Measurements from ENCODE around the gene UPF1. TPM values are rescaled to one million over a fixed set of nuclear protein-coding genes. Genes with fewer than 3 reads are reported as not detected.

UPF1 gene
- total RNA-seq, 1 donor from 2014 or later = 75.8 TPM

GRCh38 chr19:18847549-18848463 lies 16.0 kb downstream of the UPF1 start:
- Histone ChIP-seq H3K9me3 (no peaks in the 10 kb centered on the region), H3K27ac (peak overlapping the region; percentile 81), H3K4me3 (peak overlapping the region; percentile 11), H3K4me1 (peaks cover 73% of the 10 kb centered on the region), H3K36me3 (peaks cover 49% of the 10 kb centered on the region), H3K27me3 (ENCODE audit: low read depth) (no peaks in the 10 kb centered on the region)
- no peak for ATAC-seq
- intact Hi-C loops (cut with DNase I) = no loop called here
- TF ChIP-seq, protein P1, sequence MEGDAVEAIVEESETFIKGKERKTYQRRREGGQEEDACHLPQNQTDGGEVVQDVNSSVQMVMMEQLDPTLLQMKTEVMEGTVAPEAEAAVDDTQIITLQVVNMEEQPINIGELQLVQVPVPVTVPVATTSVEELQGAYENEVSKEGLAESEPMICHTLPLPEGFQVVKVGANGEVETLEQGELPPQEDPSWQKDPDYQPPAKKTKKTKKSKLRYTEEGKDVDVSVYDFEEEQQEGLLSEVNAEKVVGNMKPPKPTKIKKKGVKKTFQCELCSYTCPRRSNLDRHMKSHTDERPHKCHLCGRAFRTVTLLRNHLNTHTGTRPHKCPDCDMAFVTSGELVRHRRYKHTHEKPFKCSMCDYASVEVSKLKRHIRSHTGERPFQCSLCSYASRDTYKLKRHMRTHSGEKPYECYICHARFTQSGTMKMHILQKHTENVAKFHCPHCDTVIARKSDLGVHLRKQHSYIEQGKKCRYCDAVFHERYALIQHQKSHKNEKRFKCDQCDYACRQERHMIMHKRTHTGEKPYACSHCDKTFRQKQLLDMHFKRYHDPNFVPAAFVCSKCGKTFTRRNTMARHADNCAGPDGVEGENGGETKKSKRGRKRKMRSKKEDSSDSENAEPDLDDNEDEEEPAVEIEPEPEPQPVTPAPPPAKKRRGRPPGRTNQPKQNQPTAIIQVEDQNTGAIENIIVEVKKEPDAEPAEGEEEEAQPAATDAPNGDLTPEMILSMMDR (IDR thresholded peaks at IDR 0.05) = no peak
- DNase-seq = peak; percentile 48

DNA sequence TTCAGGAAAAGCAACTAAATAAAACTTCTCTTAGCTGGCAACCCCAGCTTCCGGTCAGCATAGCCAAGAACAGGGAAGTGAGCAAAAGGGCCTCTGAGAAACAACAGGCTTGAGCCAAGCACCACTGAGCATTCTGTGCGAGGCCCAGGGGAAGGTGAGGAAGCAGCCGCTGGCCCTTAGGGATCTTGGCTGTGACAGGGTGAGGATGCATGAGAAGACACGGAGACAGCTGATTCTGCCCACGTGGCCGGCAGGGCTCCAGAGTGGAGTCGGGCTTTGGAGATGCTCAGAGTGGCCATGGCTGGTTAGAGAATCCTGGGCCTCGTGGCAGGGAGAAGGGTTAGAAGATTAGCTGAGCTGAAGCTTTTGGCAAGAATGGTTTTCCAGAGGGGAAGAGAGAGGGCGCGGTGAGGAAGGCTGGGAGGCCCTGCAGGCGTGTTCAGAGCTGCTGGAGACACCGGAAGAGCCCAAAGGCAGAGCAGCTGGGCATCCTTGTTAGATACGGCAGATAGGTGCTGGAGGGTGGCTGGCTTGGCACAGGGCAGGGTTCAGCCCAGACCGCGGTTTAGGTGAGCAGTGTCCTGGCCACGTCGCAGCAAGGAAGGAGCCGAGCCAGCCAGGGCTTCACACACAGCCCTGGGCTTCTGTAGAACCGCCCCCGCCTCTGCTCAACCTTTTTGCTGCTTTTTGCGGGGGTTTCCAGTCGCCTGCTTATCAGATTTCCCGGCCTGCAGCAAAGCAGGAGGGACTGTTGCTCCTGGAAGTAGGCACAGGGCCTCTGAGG lies 17.3 kb downstream of the UPF1 start:
- Histone ChIP-seq H3K9me3 (no peaks in the 10 kb centered on the region), H3K4me3 (peak overlapping the region; percentile 9), H3K27me3 (ENCODE audit: low read depth) (no peaks in the 10 kb centered on the region), H3K4me1 (peaks cover 67% of the 10 kb centered on the region), H3K36me3 (peaks cover 61% of the 10 kb centered on the region), H3K27ac (peak overlapping the region; percentile 81)
- TF ChIP-seq, protein P1 (IDR thresholded peaks at IDR 0.05) = no peak
- intact Hi-C loops (cut with DNase I) = no loop called here
- ATAC-seq = peak; percentile 65 to 83
- peak; percentile 81 for DNase-seq

DNA sequence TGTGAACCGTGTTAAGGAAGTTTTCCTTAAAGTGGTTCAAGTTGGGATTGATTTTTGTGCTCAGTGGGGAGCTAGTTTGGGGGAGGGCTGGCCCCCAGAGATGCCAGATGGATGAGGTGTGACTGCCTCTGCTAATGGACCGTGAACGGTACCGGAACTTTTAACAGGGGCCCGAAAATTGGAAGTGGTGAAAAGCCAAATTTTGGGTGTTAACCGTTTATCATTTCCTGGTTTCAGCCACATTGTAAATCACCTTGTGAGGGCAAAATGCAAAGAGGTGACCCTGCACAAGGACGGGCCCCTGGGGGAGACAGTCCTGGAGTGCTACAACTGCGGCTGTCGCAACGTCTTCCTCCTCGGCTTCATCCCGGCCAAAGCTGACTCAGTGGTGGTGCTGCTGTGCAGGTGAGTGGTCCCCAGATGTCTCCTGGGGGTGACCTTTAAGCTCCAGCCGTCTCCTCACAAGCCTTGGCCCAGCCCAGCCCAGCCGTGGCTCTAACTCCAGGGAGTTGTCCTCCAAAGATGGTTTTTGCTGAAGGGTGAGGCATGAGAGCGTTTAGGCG lies 18.2 kb downstream of the UPF1 start:
- Histone ChIP-seq H3K27ac (peak overlapping the region; percentile 81), H3K36me3 (peaks cover 70% of the 10 kb centered on the region), H3K4me1 (peaks cover 61% of the 10 kb centered on the region), H3K4me3 (no peak overlapping the region), H3K9me3 (no peaks in the 10 kb centered on the region), H3K27me3 (ENCODE audit: low read depth) (no peaks in the 10 kb centered on the region)
- intact Hi-C loops (cut with DNase I) = no loop called here
- TF ChIP-seq, protein P1 (IDR thresholded peaks at IDR 0.05) = no peak
- ATAC-seq (no peak), DNase-seq (no peak)

GRCh38 chr19:18850471-18851375 lies 19.0 kb downstream of the UPF1 start:
- no peaks in the 10 kb centered on the region for H3K9me3 ChIP-seq
- TF ChIP-seq, protein P1 (IDR thresholded peaks at IDR 0.05) = no peak
- H3K4me1 ChIP-seq = peaks cover 53% of the 10 kb centered on the region
- no peak for DNase-seq
- no peak for ATAC-seq
- intact Hi-C loops (cut with DNase I) = no loop called here
- H3K4me3 ChIP-seq = no peak overlapping the region
- H3K27ac ChIP-seq = peak overlapping the region; percentile 81
- H3K27me3 ChIP-seq (ENCODE audit: low read depth) = no peaks in the 10 kb centered on the region
- H3K36me3 ChIP-seq = peaks cover 78% of the 10 kb centered on the region
